H1 (cell line): ENCODE measurements around the gene ARHGAP25. TPM values are rescaled to one million over a fixed set of nuclear protein-coding genes. Genes with fewer than 3 reads are reported as not detected.
"Not testable (repeated sequence)": the region's sequence is repeated elsewhere in the genome, so short reads cannot be mapped to it uniquely, and the experiment has no call there.

Experiments
- CTCF ChIA-PET: fragments of 300-600 bp; sonication (Branson Sonifier 250); formaldehyde crosslinking; loops from one replicate; lab custom pipeline; 2021; ENCODE audit not compliant: partially characterized antibody; lab: Charles Lee
- POLR2A ChIA-PET: fragments of 300-600 bp; sonication (Branson Sonifier 250); formaldehyde crosslinking; loops from one replicate; lab custom pipeline; 2021; ENCODE audit warnings: inconsistent platforms; ENCODE audit not compliant: partially characterized antibody; lab: Charles Lee
- DNase-seq, 2 experiments: peaks; one replicate each; pipeline versions ENCODE4 v3.0.0 to v3.0.0-alpha.2; 2010 to 2022; ENCODE audit warnings: low spot score in 2 of 2, low read depth in 1 of 2, mixed read lengths in 1 of 2
- FAIRE-seq: peaks from 2 replicates; lab custom pipeline; 2011; peaks lifted over from hg19 to GRCh38; lab: Jason Lieb, UNC
- H2AFZ ChIP-seq: 2 replicates; pipeline ENCODE4 v1.8.1; 2012; ENCODE audit warnings: low read length, inconsistent platforms
- H2AK5ac ChIP-seq: 2 replicates; pipeline ENCODE4 v1.6.1; 2013; ENCODE audit warnings: low read depth, low read length
- H2BK120ac ChIP-seq: replicated peaks from 2 replicates; pipeline ENCODE3; 2013; ENCODE audit warnings: low read depth, low read length, inconsistent platforms
- H2BK12ac ChIP-seq: 2 replicates; pipeline ENCODE4 v1.6.1; 2013; ENCODE audit warnings: low read depth, low read length
- H2BK15ac ChIP-seq: 2 replicates; pipeline ENCODE4 v1.6.1; 2013; ENCODE audit warnings: low read length
- H2BK20ac ChIP-seq: 2 replicates; pipeline ENCODE4 v1.6.1; 2013; ENCODE audit warnings: low read length
- H2BK5ac ChIP-seq: 2 replicates; pipeline ENCODE4 v1.6.1; 2013; ENCODE audit warnings: low read depth, low read length
- H3K14ac ChIP-seq: 2 replicates; pipeline ENCODE4 v1.6.1; 2013; ENCODE audit warnings: inconsistent platforms; ENCODE audit not compliant: insufficient read length
- H3K18ac ChIP-seq: 2 replicates; pipeline ENCODE4 v1.6.1; 2013; ENCODE audit warnings: low read length; ENCODE audit errors: extremely low read depth
- H3K23ac ChIP-seq: 2 replicates; pipeline ENCODE4 v1.6.1; 2013; ENCODE audit warnings: inconsistent platforms; ENCODE audit not compliant: insufficient read length
- H3K23me2 ChIP-seq: 2 replicates; pipeline ENCODE4 v1.6.1; 2013; ENCODE audit warnings: low read depth, low read length
- H3K27ac ChIP-seq: 2 replicates; pipeline ENCODE4 v1.6.1; 2011; ENCODE audit warnings: low read depth, low read length, inconsistent platforms
- H3K27me3 ChIP-seq, 4 experiments: replicated peaks in 1 of 4; 1 replicate in 1 of 4; 2 replicates in 3 of 4; pipeline versions ENCODE4 v1.6.1 to v1.8.1; 2011 to 2013; ENCODE audit warnings: low read length in 3 of 4, mild to moderate bottlenecking in 3 of 4, inconsistent platforms in 2 of 4, mixed read lengths in 2 of 4, moderate library complexity in 1 of 4; ENCODE audit not compliant: control insufficient read depth in 3 of 4, insufficient read depth in 3 of 4; ENCODE audit errors: extremely low read depth in 1 of 4
- H3K36me3 ChIP-seq, 4 experiments: 2 replicates each; pipeline versions ENCODE4 v1.6.1 to v1.8.1; 2011 to 2013; ENCODE audit warnings: mild to moderate bottlenecking in 4 of 4, low read length in 3 of 4, moderate library complexity in 2 of 4, control low read depth in 1 of 4, inconsistent platforms in 1 of 4; ENCODE audit not compliant: insufficient read depth in 4 of 4, control insufficient read depth in 2 of 4
- H3K4ac ChIP-seq: replicated peaks from 2 replicates; pipeline ENCODE3; 2013; ENCODE audit warnings: low read length, low read depth, mixed read lengths, inconsistent platforms; ENCODE audit not compliant: insufficient read length
- H3K4me1 ChIP-seq, 4 experiments: replicated peaks in 1 of 4; 1 replicate in 1 of 4; 2 replicates in 3 of 4; pipeline versions ENCODE4 v1.6.1 to v1.8.1; 2011 to 2013; ENCODE audit warnings: low read length in 3 of 4, inconsistent platforms in 2 of 4, mixed read lengths in 1 of 4; ENCODE audit not compliant: insufficient read depth in 4 of 4, control insufficient read depth in 3 of 4
- H3K4me2 ChIP-seq, 2 experiments: 2 replicates each; pipeline versions ENCODE4 v1.6.1 to v1.8.1; 2011 to 2013; ENCODE audit warnings: low read depth in 2 of 2, low read length in 2 of 2, control low read depth in 1 of 2, inconsistent platforms in 1 of 2, mild to moderate bottlenecking in 1 of 2; ENCODE audit not compliant: insufficient read depth in 1 of 2
- H3K4me3 ChIP-seq, 4 experiments: fragments of 200-600, 300-600 bp in 1 of 4; sonication (generic), shearing (Covaris generic), sonication (Bioruptor Twin) in 1 of 4; 2 replicates each; pipeline versions ENCODE4 v1.5.1 to v1.8.1; 2011 to 2016; ENCODE audit warnings: low read length in 4 of 4, low read depth in 3 of 4, control low read depth in 2 of 4, inconsistent platforms in 2 of 4, mild to moderate bottlenecking in 2 of 4, mixed read lengths in 1 of 4, moderate library complexity in 1 of 4; ENCODE audit not compliant: insufficient read depth in 2 of 4; ENCODE audit errors: extremely low read depth in 1 of 4
- H3K56ac ChIP-seq: replicated peaks from 2 replicates; pipeline ENCODE3; 2013; ENCODE audit warnings: low read depth, mild to moderate bottlenecking, mixed read lengths, low read length, inconsistent platforms; ENCODE audit not compliant: insufficient read length
- H3K79me1 ChIP-seq: 2 replicates; pipeline ENCODE4 v1.6.1; 2013; ENCODE audit warnings: low read depth, low read length, control low read depth
- H3K79me2 ChIP-seq, 2 experiments: 2 replicates each; pipeline versions ENCODE4 v1.6.1 to v1.8.1; 2012 to 2013; ENCODE audit warnings: low read length in 2 of 2, mild to moderate bottlenecking in 2 of 2, inconsistent platforms in 1 of 2; ENCODE audit not compliant: insufficient read depth in 2 of 2, control insufficient read depth in 1 of 2
- H3K9ac ChIP-seq, 4 experiments: replicated peaks in 1 of 4; 1 replicate in 1 of 4; 2 replicates in 3 of 4; pipeline versions ENCODE4 v1.6.1 to v1.8.1; 2011 to 2013; ENCODE audit warnings: low read depth in 3 of 4, low read length in 3 of 4, control low read depth in 2 of 4, mild to moderate bottlenecking in 2 of 4, moderate library complexity in 2 of 4, inconsistent platforms in 1 of 4; ENCODE audit errors: extremely low read depth in 1 of 4
- H3K9me3 ChIP-seq, 2 experiments: 2 replicates each; pipeline versions ENCODE4 v1.6.1 to v1.8.1; 2012 to 2013; ENCODE audit warnings: mild to moderate bottlenecking in 2 of 2, moderate library complexity in 2 of 2, control low read depth in 1 of 2, inconsistent platforms in 1 of 2, low read depth in 1 of 2, low read length in 1 of 2, mixed read lengths in 1 of 2; ENCODE audit not compliant: insufficient read depth in 2 of 2
- H4K20me1 ChIP-seq, 2 experiments: replicated peaks in 1 of 2; 2 replicates each; pipeline versions ENCODE3 to v1.8.1; 2011 to 2013; ENCODE audit warnings: inconsistent platforms in 2 of 2, low read length in 2 of 2, mild to moderate bottlenecking in 1 of 2; ENCODE audit not compliant: insufficient read depth in 2 of 2, control insufficient read depth in 1 of 2
- H4K5ac ChIP-seq: 2 replicates; pipeline ENCODE4 v1.6.1; 2013; ENCODE audit warnings: low read length, low read depth, mixed read lengths, inconsistent platforms; ENCODE audit not compliant: insufficient read length
- H4K8ac ChIP-seq: 2 replicates; pipeline ENCODE4 v1.8.0; 2013; ENCODE audit warnings: mild to moderate bottlenecking, moderate library complexity, low read length, inconsistent platforms; ENCODE audit not compliant: insufficient read depth; ENCODE audit errors: extremely low read depth
- H4K91ac ChIP-seq: replicated peaks from 2 replicates; pipeline ENCODE3; 2013; ENCODE audit warnings: low read length, mixed read lengths, inconsistent platforms; ENCODE audit not compliant: insufficient read length
- WGBS, 2 experiments: shearing (Covaris generic) in 1 of 2; methylation state at CpG; one replicate each; pipeline versions ENCODE4 v1.1.6 to v1.1.7; 2013 to 2015; ENCODE audit warnings: low lambda C conversion rate in 2 of 2, mixed read lengths in 2 of 2, inconsistent platforms in 1 of 2, low coverage in 1 of 2, missing lambda C conversion rate in 1 of 2; ENCODE audit not compliant: insufficient replicate concordance in 2 of 2, insufficient coverage in 1 of 2, insufficient read length in 1 of 2; ENCODE audit errors: extremely low coverage in 1 of 2, missing lambda C conversion rate in 1 of 2; 5-methylcytosine and 5-hydroxymethylcytosine counted together
- polyA plus RNA-seq, 7 experiments: library from polyadenylated mRNA; depleted of rRNA in 3 of 7; stranded (reverse) in 5 of 7; unstranded in 2 of 7; fragments of >200 nt in 5 of 7; fragments of 200-250 nt in 2 of 7; gene quantifications; 1 replicate in 5 of 7; 2 replicates in 1 of 7; 4 replicates in 1 of 7; pipeline versions ENCODE4 v1.2.1 to v1.2.3, GENCODE V29; 2011 to 2013; ENCODE audit warnings: missing spikeins in 2 of 7, mixed read lengths in 2 of 7
- total RNA-seq: library from RNA; stranded (reverse); fragmentation: NEBNext Ultra II Directional; extraction: Animal tissue kit (Norgen Biotek cat#: 25700); gene quantifications from 2 replicates; pipeline ENCODE4 v1.2.1, GENCODE V29; 2021

ARHGAP25 gene
- total and polyA plus RNA-seq, 2 of the 8 experiments (the other 6 are each of a cell fraction or from before 2014, with no cell fraction given) = 1.00 to 1.2 TPM

- H3K14ac ChIP-seq, H3K23ac ChIP-seq, H3K4me1 ChIP-seq, H3K9me3 ChIP-seq, H4K91ac ChIP-seq, H3K27me3 ChIP-seq, H2BK5ac ChIP-seq, H2AK5ac ChIP-seq, H3K79me1 ChIP-seq, FAIRE-seq, H3K4me2 ChIP-seq, H3K79me2 ChIP-seq, DNase-seq, H2BK12ac ChIP-seq, H4K20me1 ChIP-seq, H3K18ac ChIP-seq, H4K5ac ChIP-seq, H3K4me3 ChIP-seq, H2AFZ ChIP-seq, H3K27ac ChIP-seq, H3K4ac ChIP-seq, POLR2A ChIA-PET, H3K36me3 ChIP-seq, H2BK15ac ChIP-seq, H4K8ac ChIP-seq, H2BK20ac ChIP-seq, H3K56ac ChIP-seq, H2BK120ac ChIP-seq, H3K23me2 ChIP-seq, H3K9ac ChIP-seq: not testable (repeated sequence)
- CTCF ChIA-PET = interaction anchor here (0.6 to 1.5 kb wide), 3 partner anchors 8 to 78 kb away, joined by 3 to 5 read pairs (median 3); no protein-coding TSS in a partner anchor
- 89% methylated on average over 4 of the region's 9 CpGs; no CpG with 5 or more reads in 1 of the 2 experiments for WGBS, 2 experiments
Observed at GRCh38 chr2:68802161-68802560, 67.5 kb downstream of the ARHGAP25 start.
